COLO668 (cell line): ENCODE measurements around the gene SYTL1.
"Not testable (repeated sequence)": the region's sequence is repeated elsewhere in the genome, so short reads cannot be mapped to it uniquely, and the experiment has no call there.

Source experiments
- DNase-seq: peaks from one replicate; lab custom pipeline; 2025; ENCODE audit not compliant: unreplicated experiment; lab: John Stamatoyannopoulos, UW

SYTL1 gene

GRCh38 chr1:27381969-27382762, 40.3 kb downstream of the SYTL1 start:
- no peak for DNase-seq

GRCh38 chr1:27383039-27383605, 41.3 kb downstream of the SYTL1 start, which contains the start of gene CD164L2:
CD164L2 (minus strand) TSS chr1:27383333; CDS start chr1:27383239, 94 bp downstream.
- DNase-seq: peak; percentile 84

DNA sequence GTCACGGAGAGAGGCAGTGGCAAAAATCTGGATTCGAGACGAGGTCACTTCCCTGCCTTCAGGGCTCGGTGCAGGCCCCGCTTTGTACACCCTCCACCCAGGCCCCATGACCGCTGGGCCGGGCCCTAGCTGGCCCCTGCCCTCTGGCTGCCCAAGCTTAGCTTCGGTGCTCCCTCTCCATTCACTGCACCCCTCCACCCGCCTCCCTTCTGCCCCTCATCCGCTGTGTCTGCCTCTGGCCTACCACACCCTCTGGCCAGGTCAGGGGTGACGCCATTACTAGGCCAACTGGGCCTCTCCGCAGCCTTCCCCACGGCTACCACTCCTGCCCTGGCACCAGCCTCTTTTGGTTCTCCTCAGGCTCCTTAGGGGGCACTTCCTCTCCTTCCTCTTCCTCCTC, 41.8 kb downstream of the SYTL1 start:
- DNase-seq: no peak

DNA sequence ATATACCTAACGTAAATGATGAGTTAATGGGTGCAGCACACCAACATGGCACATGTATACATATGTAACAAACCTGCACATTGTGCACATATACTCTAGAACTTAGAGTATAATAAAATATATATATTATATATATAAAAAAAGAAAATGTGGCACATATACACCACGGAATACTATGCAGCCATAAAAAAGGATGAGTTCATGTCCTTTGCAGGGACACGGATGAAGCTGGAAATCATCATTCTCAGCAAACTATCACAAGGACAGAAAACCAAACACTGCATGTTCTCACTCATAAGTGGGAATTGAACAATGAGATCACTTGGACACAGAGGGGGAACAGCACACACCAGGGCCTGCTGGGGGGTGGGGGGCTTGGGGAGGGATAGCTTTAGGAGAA, 43.0 kb downstream of the SYTL1 start:
- not testable (repeated sequence) for DNase-seq

DNA sequence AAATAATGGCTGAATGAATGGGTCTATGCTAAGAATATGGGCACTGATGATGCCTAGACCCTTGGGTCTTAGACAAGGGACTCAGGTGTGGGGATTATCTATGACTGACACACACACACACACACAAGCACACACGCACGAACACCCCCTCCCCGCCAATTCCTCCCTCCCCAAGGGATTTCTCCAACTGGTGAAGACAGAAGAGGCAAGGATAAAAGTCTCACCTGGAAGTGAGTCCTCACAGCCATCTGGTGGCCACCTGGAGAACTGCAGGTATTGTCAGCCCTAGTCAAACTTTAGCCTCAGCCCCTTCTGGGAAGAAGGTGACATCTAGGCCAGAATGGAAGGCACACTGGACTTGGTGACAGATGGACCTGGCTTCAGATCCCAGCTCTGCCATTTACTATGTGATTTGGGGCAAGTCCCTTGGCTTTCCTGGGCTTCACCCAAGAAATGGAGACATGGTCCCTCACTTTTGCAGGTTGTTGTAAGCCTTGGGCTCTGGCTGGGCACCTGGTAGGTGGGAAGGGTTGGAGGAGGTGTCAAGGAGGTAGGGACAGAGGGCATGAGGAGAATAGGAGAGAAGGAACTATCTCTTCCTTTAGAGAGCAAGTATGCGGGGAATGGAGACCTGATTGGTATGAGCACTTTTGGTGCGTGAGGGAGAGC, 46.6 kb downstream of the SYTL1 start:
- DNase-seq: peak; percentile 85

GRCh38 chr1:27391511-27392095, 49.8 kb downstream of the SYTL1 start:
- peak; percentile 79 for DNase-seq

GRCh38 chr1:27392096-27392777, 50.4 kb downstream of the SYTL1 start, which contains the start of gene GPR3:
GPR3 (plus strand) TSS chr1:27392622; CDS start chr1:27393799, 1,177 bp downstream.
- peak; percentile 99 for DNase-seq

DNA sequence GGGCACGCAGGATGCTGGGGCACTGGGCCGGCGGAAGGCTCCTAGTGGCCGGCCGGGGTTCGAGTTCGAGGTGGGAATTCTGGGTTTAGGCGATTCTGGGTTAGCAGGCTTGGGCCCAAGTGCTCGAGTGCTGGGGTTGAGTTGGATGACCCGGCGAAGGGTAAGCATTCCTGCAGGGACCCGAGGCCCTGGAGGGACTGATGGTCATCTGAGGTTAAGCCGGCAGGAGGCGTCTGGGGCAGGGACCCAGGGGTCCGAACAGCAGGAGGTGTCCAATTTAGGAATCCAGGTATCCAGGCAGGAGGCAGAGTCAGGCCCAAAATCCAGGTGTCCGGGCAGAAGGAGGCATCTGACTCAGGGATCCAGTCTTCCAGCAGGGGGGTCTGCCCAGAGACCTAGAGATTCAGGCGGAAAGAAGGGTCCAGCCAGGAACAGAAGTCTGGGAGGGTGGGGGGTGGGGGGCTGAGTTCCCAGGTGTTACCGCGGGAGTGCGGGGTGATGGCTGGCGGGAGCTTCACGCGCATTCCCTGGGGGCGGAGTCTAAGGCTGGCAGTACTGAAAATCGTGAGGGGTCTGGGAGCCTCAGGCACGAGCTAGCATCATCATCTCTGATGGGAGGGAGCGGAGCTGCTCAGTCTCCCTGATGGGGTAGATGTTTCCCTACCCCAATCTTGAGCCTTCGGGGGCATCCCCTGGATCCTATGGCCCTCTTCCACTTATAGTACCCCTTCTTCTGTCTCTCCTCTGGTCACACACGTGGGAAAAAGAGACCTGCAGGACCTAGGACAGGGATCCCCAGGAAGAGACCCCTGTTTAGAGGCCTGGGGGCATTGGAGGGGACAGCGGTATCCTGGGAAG, 51.2 kb downstream of the SYTL1 start:
- DNase-seq: peak; percentile 69

- DNase-seq: no peak
Measured at GRCh38 chr1:27393641-27394281, 51.9 kb downstream of the SYTL1 start.

GRCh38 chr1:27394282-27394658, 52.4 kb downstream of the SYTL1 start:
- no peak for DNase-seq

- DNase-seq: no peak
Measured at GRCh38 chr1:27394925-27395324, 53.1 kb downstream of the SYTL1 start.

DNA sequence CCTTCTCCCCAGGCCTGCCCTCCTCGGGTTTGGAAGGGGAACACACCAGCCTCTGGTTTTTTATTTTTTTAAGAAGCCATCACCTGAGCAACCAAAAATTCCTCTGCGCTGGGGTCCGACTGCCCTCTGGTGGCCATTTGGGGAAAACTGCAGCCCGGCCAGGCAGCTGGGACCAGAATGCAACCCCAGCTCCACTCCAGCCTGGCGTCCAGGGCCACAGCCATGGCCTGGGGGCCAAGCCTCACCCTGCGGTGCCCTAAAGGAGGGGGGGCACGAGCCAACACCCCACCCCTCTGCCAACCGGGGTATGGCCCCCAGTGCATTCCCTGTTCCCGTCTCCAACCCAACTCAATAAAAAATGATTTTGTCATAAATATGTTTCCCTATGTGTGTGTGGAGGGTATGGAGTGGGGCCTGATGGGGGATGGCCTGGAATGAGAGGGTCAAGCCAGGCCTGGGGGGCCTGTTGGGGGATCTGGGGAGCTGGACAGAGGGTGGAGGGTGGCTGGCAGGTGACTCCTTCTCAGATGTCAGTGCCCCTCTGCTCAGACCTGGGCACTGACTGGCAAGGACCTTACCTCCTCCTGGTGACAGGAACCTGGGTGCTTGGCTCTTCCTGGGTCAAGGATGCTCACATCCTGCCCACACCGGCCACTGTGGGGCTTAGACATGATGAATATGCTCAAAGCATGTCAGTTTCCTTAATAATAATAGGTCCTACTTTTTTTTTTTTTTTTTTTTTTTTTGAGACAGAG, 53.8 kb downstream of the SYTL1 start:
- peak; percentile 78 for DNase-seq

GRCh38 chr1:27397110-27397509, 55.3 kb downstream of the SYTL1 start:
- no peak for DNase-seq

GRCh38 chr1:27397749-27398148, 55.9 kb downstream of the SYTL1 start:
- DNase-seq: no peak

DNA sequence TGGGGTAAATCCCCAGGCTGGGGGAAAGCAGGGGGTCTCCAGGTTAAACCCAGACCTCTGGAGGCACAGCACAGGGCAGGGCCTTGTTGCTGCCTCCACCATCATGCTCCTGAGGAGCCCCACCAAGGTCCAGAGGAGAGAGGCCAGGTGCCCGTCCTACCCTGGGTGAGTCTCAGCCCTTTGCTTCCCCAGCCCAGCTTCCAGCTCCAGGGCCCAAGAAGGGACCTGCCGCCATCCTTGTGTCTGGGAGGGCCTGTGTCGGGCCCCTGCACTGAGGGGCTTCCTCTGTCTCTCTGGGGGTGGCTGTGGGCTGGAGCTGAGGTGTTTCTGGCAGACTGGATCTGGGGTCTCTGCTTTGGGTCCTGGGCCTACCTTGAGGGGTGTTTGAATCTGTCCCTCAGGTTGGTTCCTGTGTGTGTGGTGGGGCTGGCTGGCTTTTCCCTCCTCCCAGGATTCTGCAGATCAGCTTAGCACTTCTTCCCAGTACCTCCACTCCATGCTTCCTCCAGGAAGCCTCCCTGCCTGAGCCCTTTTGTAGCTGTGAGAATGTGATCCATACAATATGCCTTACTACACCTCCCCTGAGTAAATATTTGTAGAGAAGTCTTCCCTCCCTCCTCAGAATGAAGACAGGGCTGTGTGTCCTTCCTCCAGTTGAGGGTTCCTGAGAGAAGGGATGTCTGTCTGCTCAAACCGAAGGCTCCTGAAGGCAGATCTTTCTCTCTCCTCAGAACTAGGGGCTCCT, 56.8 kb downstream of the SYTL1 start:
- no peak for DNase-seq

DNA sequence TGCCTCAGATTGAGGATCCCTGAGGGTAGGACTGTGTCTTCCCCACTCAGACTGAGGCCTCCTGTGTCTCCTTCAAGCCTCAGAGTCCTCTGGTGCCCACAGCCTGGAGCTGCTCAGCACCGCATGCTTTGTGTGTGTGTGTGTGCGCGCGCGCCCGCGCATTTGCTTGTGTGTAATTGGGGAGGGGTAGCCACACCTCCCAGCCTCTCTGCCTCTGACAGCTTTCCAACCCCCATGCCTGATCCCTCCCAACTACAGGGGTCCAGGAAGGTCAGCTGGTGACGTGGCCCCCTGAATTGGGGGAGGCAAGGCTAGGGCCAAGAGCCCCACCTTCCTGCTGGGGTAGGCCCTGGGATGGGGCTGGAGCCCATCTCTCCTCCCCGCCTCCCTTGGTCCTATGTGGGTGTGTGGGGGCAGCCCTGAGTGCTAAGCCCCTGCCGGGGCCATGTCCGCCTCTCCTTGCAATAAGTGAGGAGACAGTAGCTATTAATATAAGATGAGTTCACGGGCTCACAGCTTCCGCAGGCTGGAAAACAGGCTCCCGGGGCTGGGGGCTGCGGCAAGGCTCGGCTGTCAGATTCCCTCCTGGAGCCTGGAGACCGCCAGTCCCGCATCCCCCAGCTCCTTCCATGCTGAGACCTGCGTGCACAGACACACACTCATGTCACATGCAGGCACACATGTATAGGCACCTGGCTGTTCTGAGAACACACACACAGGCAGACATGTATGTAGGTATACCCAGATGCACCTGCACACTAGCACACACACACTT, 57.6 kb downstream of the SYTL1 start:
- DNase-seq: no peak
